HCT116 (cell line): ENCODE measurements around the gene WNT1.

ENCODE experiments used
- CEBPB ChIP-seq: IDR thresholded peaks from 2 replicates; pipeline ENCODE4 v1.6.1; 2012; ENCODE audit warnings: low read depth
- EZH2 ChIP-seq: fragments of 200-600 bp; sonication (generic); IDR thresholded peaks from 2 replicates; pipeline ENCODE4 v1.6.1; 2017; ENCODE audit warnings: antibody characterized with exemption, mixed run types
- FOSL1 ChIP-seq: IDR thresholded peaks from 2 replicates; pipeline ENCODE4 v1.6.1; 2012; ENCODE audit warnings: low read depth
- JUND ChIP-seq: IDR thresholded peaks from 2 replicates; pipeline ENCODE4 v1.6.1; 2012
- POLR2A ChIP-seq: IDR thresholded peaks from 2 replicates; pipeline ENCODE4 v1.7.0; 2011; ENCODE audit warnings: borderline replicate concordance; ENCODE audit not compliant: insufficient read depth, insufficient read length; ENCODE audit errors: extremely low read depth
- POLR2AphosphoS5 ChIP-seq: IDR thresholded peaks from 2 replicates; pipeline ENCODE4 v1.6.1; 2011; ENCODE audit warnings: mild to moderate bottlenecking, low read depth, low read length, moderate library complexity
- SIN3A ChIP-seq: IDR thresholded peaks from 2 replicates; pipeline ENCODE4 v1.6.1; 2012; ENCODE audit warnings: low read depth
- YY1 ChIP-seq: IDR thresholded peaks from 2 replicates; pipeline ENCODE4 v1.6.1; 2011; ENCODE audit warnings: low read length, low read depth, moderate library complexity, mild to moderate bottlenecking; ENCODE audit not compliant: insufficient replicate concordance; ENCODE audit errors: extremely low read depth
- ZNF274 ChIP-seq: fragments of 200-500 bp; sonication (Bioruptor generic); IDR thresholded peaks from 2 replicates; pipeline ENCODE4 v1.6.1; 2014; ENCODE audit warnings: mild to moderate bottlenecking, low read depth, low read length, inconsistent platforms
- TF ChIP-seq, protein P1 (sequence below), 3 experiments: fragments of 200-600 bp in 1 of 3; sonication (generic) in 1 of 3; IDR thresholded peaks in 2 of 3; conservative IDR thresholded peaks in 1 of 3; 2 replicates each; pipeline ENCODE4 v1.5.1; 2012 to 2017; ENCODE audit warnings: low read depth in 2 of 3, low read length in 2 of 3, antibody characterized with exemption in 1 of 3, borderline replicate concordance in 1 of 3, control low read depth in 1 of 3, mild to moderate bottlenecking in 1 of 3, mixed read lengths in 1 of 3, mixed run types in 1 of 3, moderate library complexity in 1 of 3; ENCODE audit not compliant: insufficient read depth in 1 of 3
- TF ChIP-seq, protein P2 (sequence below): IDR thresholded peaks from 2 replicates; pipeline ENCODE4 v1.6.1; 2012

DNA sequence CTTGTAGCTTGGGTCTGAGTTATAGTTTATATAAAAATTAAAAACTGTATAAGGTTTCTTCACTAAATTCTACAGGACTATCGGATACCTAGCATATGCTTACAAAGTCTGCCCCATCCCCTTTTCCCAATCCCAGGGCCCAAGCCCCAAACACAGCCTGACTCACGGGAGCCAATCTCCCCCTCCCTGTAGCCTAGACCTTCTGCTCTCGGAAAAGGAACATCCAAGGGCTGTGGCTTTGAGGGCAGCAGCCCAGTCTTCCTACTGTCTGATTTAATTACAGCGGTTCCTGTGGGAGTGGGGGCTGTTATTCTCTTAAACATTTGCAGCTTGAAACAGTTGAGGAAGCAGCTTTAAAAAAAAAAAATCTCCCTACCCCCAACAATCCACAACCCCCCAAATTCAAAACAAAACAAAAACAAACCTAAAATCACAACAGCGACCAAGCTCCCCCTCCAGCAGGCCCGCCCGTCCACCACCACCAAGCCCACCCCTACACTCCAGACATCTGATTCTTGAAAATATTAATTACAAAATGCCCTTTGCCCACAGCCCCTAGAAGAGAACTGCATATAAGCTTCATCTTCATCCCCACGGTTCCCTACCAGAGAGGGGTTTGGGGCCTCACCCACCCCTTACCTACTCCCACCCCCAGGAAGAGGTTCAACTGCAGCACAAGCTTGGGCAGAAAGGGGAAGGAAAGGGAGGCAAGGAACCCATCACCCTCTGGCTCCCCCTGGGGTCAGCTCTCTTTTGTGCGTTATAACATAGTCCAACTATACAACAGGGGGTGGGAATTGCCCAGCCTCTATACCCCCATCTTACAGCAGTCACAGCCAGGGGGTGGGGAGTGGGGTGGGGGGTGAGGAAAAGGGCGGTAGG is 41.6 kb downstream of the WNT1 start:
- TF ChIP-seq, protein P1, sequence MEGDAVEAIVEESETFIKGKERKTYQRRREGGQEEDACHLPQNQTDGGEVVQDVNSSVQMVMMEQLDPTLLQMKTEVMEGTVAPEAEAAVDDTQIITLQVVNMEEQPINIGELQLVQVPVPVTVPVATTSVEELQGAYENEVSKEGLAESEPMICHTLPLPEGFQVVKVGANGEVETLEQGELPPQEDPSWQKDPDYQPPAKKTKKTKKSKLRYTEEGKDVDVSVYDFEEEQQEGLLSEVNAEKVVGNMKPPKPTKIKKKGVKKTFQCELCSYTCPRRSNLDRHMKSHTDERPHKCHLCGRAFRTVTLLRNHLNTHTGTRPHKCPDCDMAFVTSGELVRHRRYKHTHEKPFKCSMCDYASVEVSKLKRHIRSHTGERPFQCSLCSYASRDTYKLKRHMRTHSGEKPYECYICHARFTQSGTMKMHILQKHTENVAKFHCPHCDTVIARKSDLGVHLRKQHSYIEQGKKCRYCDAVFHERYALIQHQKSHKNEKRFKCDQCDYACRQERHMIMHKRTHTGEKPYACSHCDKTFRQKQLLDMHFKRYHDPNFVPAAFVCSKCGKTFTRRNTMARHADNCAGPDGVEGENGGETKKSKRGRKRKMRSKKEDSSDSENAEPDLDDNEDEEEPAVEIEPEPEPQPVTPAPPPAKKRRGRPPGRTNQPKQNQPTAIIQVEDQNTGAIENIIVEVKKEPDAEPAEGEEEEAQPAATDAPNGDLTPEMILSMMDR (IDR thresholded peaks at IDR 0.05 in 2 of 3, conservative IDR thresholded peaks at IDR 0.05 in 1 of 3; ENCODE audit: borderline replicate concordance in 1 of 3, insufficient read depth in 1 of 3, low read depth in 2 of 3, low read length in 2 of 3): peak in 2 of 3 experiments; percentile 41 to 49; a peak in 4 of 6 replicates
- no peak for TF ChIP-seq CEBPB
- TF ChIP-seq, protein P2, sequence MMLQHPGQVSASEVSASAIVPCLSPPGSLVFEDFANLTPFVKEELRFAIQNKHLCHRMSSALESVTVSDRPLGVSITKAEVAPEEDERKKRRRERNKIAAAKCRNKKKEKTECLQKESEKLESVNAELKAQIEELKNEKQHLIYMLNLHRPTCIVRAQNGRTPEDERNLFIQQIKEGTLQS: no peak
- no peak for TF ChIP-seq SIN3A
- no peak for TF ChIP-seq POLR2A
- TF ChIP-seq EZH2: no peak
- no peak for TF ChIP-seq FOSL1
- TF ChIP-seq JUND: no peak
- TF ChIP-seq ZNF274: no peak
- no peak for TF ChIP-seq YY1
- TF ChIP-seq POLR2AphosphoS5: no peak
